H1 (cell line): ENCODE data around the gene MS4A8. TPM values are rescaled to one million over a fixed set of nuclear protein-coding genes. Genes with fewer than 3 reads are reported as not detected.

Experiments used
- CTCF ChIA-PET: fragments of 300-600 bp; sonication (Branson Sonifier 250); formaldehyde crosslinking; loops from one replicate; lab custom pipeline; 2021; ENCODE audit not compliant: partially characterized antibody; lab: Charles Lee
- POLR2A ChIA-PET: fragments of 300-600 bp; sonication (Branson Sonifier 250); formaldehyde crosslinking; loops from one replicate; lab custom pipeline; 2021; ENCODE audit warnings: inconsistent platforms; ENCODE audit not compliant: partially characterized antibody; lab: Charles Lee
- DNase-seq, 2 experiments: peaks; one replicate each; pipeline versions ENCODE4 v3.0.0 to v3.0.0-alpha.2; 2010 to 2022; ENCODE audit warnings: low spot score in 2 of 2, low read depth in 1 of 2, mixed read lengths in 1 of 2
- FAIRE-seq: peaks from 2 replicates; lab custom pipeline; 2011; peaks lifted over from hg19 to GRCh38; lab: Jason Lieb, UNC
- H2AFZ ChIP-seq: 2 replicates; pipeline ENCODE4 v1.8.1; 2012; ENCODE audit warnings: low read length, inconsistent platforms
- H2AK5ac ChIP-seq: 2 replicates; pipeline ENCODE4 v1.6.1; 2013; ENCODE audit warnings: low read depth, low read length
- H2BK120ac ChIP-seq: replicated peaks from 2 replicates; pipeline ENCODE3; 2013; ENCODE audit warnings: low read depth, low read length, inconsistent platforms
- H2BK12ac ChIP-seq: 2 replicates; pipeline ENCODE4 v1.6.1; 2013; ENCODE audit warnings: low read depth, low read length
- H2BK15ac ChIP-seq: 2 replicates; pipeline ENCODE4 v1.6.1; 2013; ENCODE audit warnings: low read length
- H2BK20ac ChIP-seq: 2 replicates; pipeline ENCODE4 v1.6.1; 2013; ENCODE audit warnings: low read length
- H2BK5ac ChIP-seq: 2 replicates; pipeline ENCODE4 v1.6.1; 2013; ENCODE audit warnings: low read depth, low read length
- H3K14ac ChIP-seq: 2 replicates; pipeline ENCODE4 v1.6.1; 2013; ENCODE audit warnings: inconsistent platforms; ENCODE audit not compliant: insufficient read length
- H3K18ac ChIP-seq: 2 replicates; pipeline ENCODE4 v1.6.1; 2013; ENCODE audit warnings: low read length; ENCODE audit errors: extremely low read depth
- H3K23ac ChIP-seq: 2 replicates; pipeline ENCODE4 v1.6.1; 2013; ENCODE audit warnings: inconsistent platforms; ENCODE audit not compliant: insufficient read length
- H3K23me2 ChIP-seq: 2 replicates; pipeline ENCODE4 v1.6.1; 2013; ENCODE audit warnings: low read depth, low read length
- H3K27ac ChIP-seq: 2 replicates; pipeline ENCODE4 v1.6.1; 2011; ENCODE audit warnings: low read depth, low read length, inconsistent platforms
- H3K27me3 ChIP-seq, 4 experiments: replicated peaks in 1 of 4; 1 replicate in 1 of 4; 2 replicates in 3 of 4; pipeline versions ENCODE4 v1.6.1 to v1.8.1; 2011 to 2013; ENCODE audit warnings: low read length in 3 of 4, mild to moderate bottlenecking in 3 of 4, inconsistent platforms in 2 of 4, mixed read lengths in 2 of 4, moderate library complexity in 1 of 4; ENCODE audit not compliant: control insufficient read depth in 3 of 4, insufficient read depth in 3 of 4; ENCODE audit errors: extremely low read depth in 1 of 4
- H3K36me3 ChIP-seq, 4 experiments: 2 replicates each; pipeline versions ENCODE4 v1.6.1 to v1.8.1; 2011 to 2013; ENCODE audit warnings: mild to moderate bottlenecking in 4 of 4, low read length in 3 of 4, moderate library complexity in 2 of 4, control low read depth in 1 of 4, inconsistent platforms in 1 of 4; ENCODE audit not compliant: insufficient read depth in 4 of 4, control insufficient read depth in 2 of 4
- H3K4ac ChIP-seq: replicated peaks from 2 replicates; pipeline ENCODE3; 2013; ENCODE audit warnings: low read length, low read depth, mixed read lengths, inconsistent platforms; ENCODE audit not compliant: insufficient read length
- H3K4me1 ChIP-seq, 4 experiments: replicated peaks in 1 of 4; 1 replicate in 1 of 4; 2 replicates in 3 of 4; pipeline versions ENCODE4 v1.6.1 to v1.8.1; 2011 to 2013; ENCODE audit warnings: low read length in 3 of 4, inconsistent platforms in 2 of 4, mixed read lengths in 1 of 4; ENCODE audit not compliant: insufficient read depth in 4 of 4, control insufficient read depth in 3 of 4
- H3K4me2 ChIP-seq, 2 experiments: 2 replicates each; pipeline versions ENCODE4 v1.6.1 to v1.8.1; 2011 to 2013; ENCODE audit warnings: low read depth in 2 of 2, low read length in 2 of 2, control low read depth in 1 of 2, inconsistent platforms in 1 of 2, mild to moderate bottlenecking in 1 of 2; ENCODE audit not compliant: insufficient read depth in 1 of 2
- H3K4me3 ChIP-seq, 4 experiments: fragments of 200-600, 300-600 bp in 1 of 4; sonication (generic), shearing (Covaris generic), sonication (Bioruptor Twin) in 1 of 4; 2 replicates each; pipeline versions ENCODE4 v1.5.1 to v1.8.1; 2011 to 2016; ENCODE audit warnings: low read length in 4 of 4, low read depth in 3 of 4, control low read depth in 2 of 4, inconsistent platforms in 2 of 4, mild to moderate bottlenecking in 2 of 4, mixed read lengths in 1 of 4, moderate library complexity in 1 of 4; ENCODE audit not compliant: insufficient read depth in 2 of 4; ENCODE audit errors: extremely low read depth in 1 of 4
- H3K56ac ChIP-seq: replicated peaks from 2 replicates; pipeline ENCODE3; 2013; ENCODE audit warnings: low read depth, mild to moderate bottlenecking, mixed read lengths, low read length, inconsistent platforms; ENCODE audit not compliant: insufficient read length
- H3K79me1 ChIP-seq: 2 replicates; pipeline ENCODE4 v1.6.1; 2013; ENCODE audit warnings: low read depth, low read length, control low read depth
- H3K79me2 ChIP-seq, 2 experiments: 2 replicates each; pipeline versions ENCODE4 v1.6.1 to v1.8.1; 2012 to 2013; ENCODE audit warnings: low read length in 2 of 2, mild to moderate bottlenecking in 2 of 2, inconsistent platforms in 1 of 2; ENCODE audit not compliant: insufficient read depth in 2 of 2, control insufficient read depth in 1 of 2
- H3K9ac ChIP-seq, 4 experiments: replicated peaks in 1 of 4; 1 replicate in 1 of 4; 2 replicates in 3 of 4; pipeline versions ENCODE4 v1.6.1 to v1.8.1; 2011 to 2013; ENCODE audit warnings: low read depth in 3 of 4, low read length in 3 of 4, control low read depth in 2 of 4, mild to moderate bottlenecking in 2 of 4, moderate library complexity in 2 of 4, inconsistent platforms in 1 of 4; ENCODE audit errors: extremely low read depth in 1 of 4
- H3K9me3 ChIP-seq, 2 experiments: 2 replicates each; pipeline versions ENCODE4 v1.6.1 to v1.8.1; 2012 to 2013; ENCODE audit warnings: mild to moderate bottlenecking in 2 of 2, moderate library complexity in 2 of 2, control low read depth in 1 of 2, inconsistent platforms in 1 of 2, low read depth in 1 of 2, low read length in 1 of 2, mixed read lengths in 1 of 2; ENCODE audit not compliant: insufficient read depth in 2 of 2
- H4K20me1 ChIP-seq, 2 experiments: replicated peaks in 1 of 2; 2 replicates each; pipeline versions ENCODE3 to v1.8.1; 2011 to 2013; ENCODE audit warnings: inconsistent platforms in 2 of 2, low read length in 2 of 2, mild to moderate bottlenecking in 1 of 2; ENCODE audit not compliant: insufficient read depth in 2 of 2, control insufficient read depth in 1 of 2
- H4K5ac ChIP-seq: 2 replicates; pipeline ENCODE4 v1.6.1; 2013; ENCODE audit warnings: low read length, low read depth, mixed read lengths, inconsistent platforms; ENCODE audit not compliant: insufficient read length
- H4K8ac ChIP-seq: 2 replicates; pipeline ENCODE4 v1.8.0; 2013; ENCODE audit warnings: mild to moderate bottlenecking, moderate library complexity, low read length, inconsistent platforms; ENCODE audit not compliant: insufficient read depth; ENCODE audit errors: extremely low read depth
- H4K91ac ChIP-seq: replicated peaks from 2 replicates; pipeline ENCODE3; 2013; ENCODE audit warnings: low read length, mixed read lengths, inconsistent platforms; ENCODE audit not compliant: insufficient read length
- ATF2 ChIP-seq: IDR thresholded peaks from 2 replicates; pipeline ENCODE4 v1.6.1; 2012; ENCODE audit warnings: low read length, inconsistent platforms
- CHD2 ChIP-seq: IDR thresholded peaks from 2 replicates; pipeline ENCODE4 v1.6.1; 2012; ENCODE audit warnings: low read length, improper control_type of control experiment
- E2F6 ChIP-seq: IDR thresholded peaks from 2 replicates; pipeline ENCODE4 v1.6.1; 2012; ENCODE audit warnings: inconsistent platforms
- EP300 ChIP-seq, 2 experiments: IDR thresholded peaks; 1 replicate in 1 of 2; 2 replicates in 1 of 2; pipeline ENCODE4 v1.6.1; 2011 to 2012; ENCODE audit warnings: low read depth in 2 of 2, low read length in 2 of 2, mild to moderate bottlenecking in 2 of 2, borderline replicate concordance in 1 of 2, inconsistent platforms in 1 of 2, moderate library complexity in 1 of 2
- JUND ChIP-seq: IDR thresholded peaks from 2 replicates; pipeline ENCODE4 v1.6.1; 2011; ENCODE audit warnings: mild to moderate bottlenecking, improper control_type of control experiment, low read length
- MAX ChIP-seq: IDR thresholded peaks from 2 replicates; pipeline ENCODE4 v1.6.1; 2012; ENCODE audit warnings: inconsistent platforms
- TCF12 ChIP-seq: IDR thresholded peaks from 2 replicates; pipeline ENCODE4 v1.6.1; 2011; ENCODE audit warnings: low read depth, mild to moderate bottlenecking, low read length
- USF2 ChIP-seq: IDR thresholded peaks from 2 replicates; pipeline ENCODE4 v1.6.1; 2011; ENCODE audit warnings: low read length, improper control_type of control experiment
- WGBS, 2 experiments: shearing (Covaris generic) in 1 of 2; methylation state at CpG; one replicate each; pipeline versions ENCODE4 v1.1.6 to v1.1.7; 2013 to 2015; ENCODE audit warnings: low lambda C conversion rate in 2 of 2, mixed read lengths in 2 of 2, inconsistent platforms in 1 of 2, low coverage in 1 of 2, missing lambda C conversion rate in 1 of 2; ENCODE audit not compliant: insufficient replicate concordance in 2 of 2, insufficient coverage in 1 of 2, insufficient read length in 1 of 2; ENCODE audit errors: extremely low coverage in 1 of 2, missing lambda C conversion rate in 1 of 2; 5-methylcytosine and 5-hydroxymethylcytosine counted together
- polyA plus RNA-seq, 7 experiments: library from polyadenylated mRNA; depleted of rRNA in 3 of 7; stranded (reverse) in 5 of 7; unstranded in 2 of 7; fragments of >200 nt in 5 of 7; fragments of 200-250 nt in 2 of 7; gene quantifications; 1 replicate in 5 of 7; 2 replicates in 1 of 7; 4 replicates in 1 of 7; pipeline versions ENCODE4 v1.2.1 to v1.2.3, GENCODE V29; 2011 to 2013; ENCODE audit warnings: missing spikeins in 2 of 7, mixed read lengths in 2 of 7
- total RNA-seq: library from RNA; stranded (reverse); fragmentation: NEBNext Ultra II Directional; extraction: Animal tissue kit (Norgen Biotek cat#: 25700); gene quantifications from 2 replicates; pipeline ENCODE4 v1.2.1, GENCODE V29; 2021

MS4A8 gene
- total and polyA plus RNA-seq, 2 of the 8 experiments (the other 6 are each of a cell fraction or from before 2014, with no cell fraction given), result not detected

GRCh38 chr11:60718524-60719316 lies 19.3 kb downstream of the MS4A8 start:
- no peak overlapping the region for H3K4ac ChIP-seq
- no peaks in the 10 kb centered on the region; a peak in 2 of 4 replicates for H3K9me3 ChIP-seq
- TF ChIP-seq E2F6 (no peak), JUND (no peak), MAX (no peak), CHD2 (no peak), USF2 (no peak), EP300 (IDR thresholded peaks at IDR 0.05; ENCODE audit: borderline replicate concordance in 1 of 2, low read depth in 2 of 2, low read length in 2 of 2) (no peak), TCF12 (no peak), ATF2 (no peak)
- H2BK20ac ChIP-seq, result no peak overlapping the region
- no peak overlapping the region for H3K27ac ChIP-seq
- no peak overlapping the region for H3K23ac ChIP-seq
- no peak overlapping the region for H4K91ac ChIP-seq
- H3K36me3 ChIP-seq, result no peaks in the 10 kb centered on the region
- H2AFZ ChIP-seq, result no peak overlapping the region
- no peak overlapping the region for H2BK5ac ChIP-seq
- H3K4me3 ChIP-seq, result no peak overlapping the region
- H4K20me1 ChIP-seq, result no peaks in the 10 kb centered on the region
- H2BK15ac ChIP-seq, result no peak overlapping the region
- H2BK12ac ChIP-seq, result no peak overlapping the region
- H3K79me2 ChIP-seq, result no peaks in the 10 kb centered on the region
- no peaks in the 10 kb centered on the region; a peak in 2 of 7 replicates for H3K4me1 ChIP-seq
- H3K14ac ChIP-seq, result no peak overlapping the region
- H3K27me3 ChIP-seq, result no peaks in the 10 kb centered on the region
- CTCF ChIA-PET, result interaction anchor here (0.9 to 3.0 kb wide), 4 partner anchors 9 to 56 kb away, joined by 3 to 15 read pairs (median 4); no protein-coding TSS in a partner anchor
- H2AK5ac ChIP-seq, result no peak overlapping the region
- POLR2A ChIA-PET, result interaction anchor here (1.0 kb wide), 1 partner anchor 10 kb away, joined by 3 read pairs; no protein-coding TSS in a partner anchor
- H4K5ac ChIP-seq, result no peak overlapping the region
- 86% methylated on average over 10 of the region's 10 CpGs; no CpG with 5 or more reads in 1 of the 2 experiments for WGBS, 2 experiments
- no peak overlapping the region for H3K4me2 ChIP-seq
- H3K18ac ChIP-seq, result no peak overlapping the region
- H4K8ac ChIP-seq, result no peak overlapping the region
- no peak overlapping the region for H2BK120ac ChIP-seq
- FAIRE-seq (no peak), DNase-seq (no peak)
- no peaks in the 10 kb centered on the region for H3K79me1 ChIP-seq
- H3K9ac ChIP-seq, result no peak overlapping the region; a peak in 1 of 7 replicates
- H3K23me2 ChIP-seq, result no peaks in the 10 kb centered on the region
- no peak overlapping the region for H3K56ac ChIP-seq
